Fibroblast of lung (primary cell): ENCODE measurements around the gene MFAP4. TPM values are rescaled to one million over a fixed set of nuclear protein-coding genes. Genes with fewer than 3 reads are reported as not detected.

ENCODE experiments used
- DNase-seq, 2 donors: peaks; one replicate each; pipeline versions ENCODE4 v3.0.0 to v3.0.0-alpha.2; 2010; ENCODE audit warnings: low read depth in 2 of 2
- H2AFZ ChIP-seq: 2 replicates; pipeline ENCODE4 v1.5.1; 2012; ENCODE audit warnings: low read length, control low read depth, inconsistent platforms
- H3K27ac ChIP-seq: 2 replicates; pipeline ENCODE4 v1.5.1; 2011; ENCODE audit warnings: low read length, control low read depth; ENCODE audit not compliant: insufficient read depth
- H3K27me3 ChIP-seq: 2 replicates; pipeline ENCODE4 v1.5.1; 2011; ENCODE audit warnings: mild to moderate bottlenecking, low read length; ENCODE audit not compliant: control insufficient read depth, insufficient read depth
- H3K36me3 ChIP-seq: 2 replicates; pipeline ENCODE4 v1.5.1; 2011; ENCODE audit warnings: low read length; ENCODE audit not compliant: control insufficient read depth, insufficient read depth
- H3K4me1 ChIP-seq: 2 replicates; pipeline ENCODE4 v1.5.1; 2011; ENCODE audit warnings: low read length; ENCODE audit not compliant: control insufficient read depth, insufficient read depth; ENCODE audit errors: extremely low read depth
- H3K4me2 ChIP-seq: 2 replicates; pipeline ENCODE4 v1.5.1; 2011; ENCODE audit warnings: low read length, control low read depth; ENCODE audit not compliant: insufficient read depth; ENCODE audit errors: extremely low read depth
- H3K4me3 ChIP-seq, 4 experiments: fragments of 200-600 bp in 1 of 4; sonication (generic) in 1 of 4; replicated peaks in 1 of 4; 2 replicates each; pipeline ENCODE4 v1.5.1; 2011 to 2016; ENCODE audit warnings: low read length in 4 of 4, low read depth in 3 of 4, mild to moderate bottlenecking in 3 of 4, control low read depth in 2 of 4, inconsistent platforms in 1 of 4, mixed read lengths in 1 of 4; ENCODE audit not compliant: insufficient read depth in 1 of 4; ENCODE audit errors: control extremely low read depth in 1 of 4
- H3K79me2 ChIP-seq: 2 replicates; pipeline ENCODE4 v1.5.1; 2012; ENCODE audit warnings: mild to moderate bottlenecking, low read length, inconsistent platforms; ENCODE audit not compliant: control insufficient read depth, insufficient read depth
- H3K9ac ChIP-seq: 2 replicates; pipeline ENCODE4 v1.5.1; 2011; ENCODE audit warnings: mild to moderate bottlenecking, low read length, control low read depth; ENCODE audit not compliant: insufficient read depth
- H3K9me3 ChIP-seq: 2 replicates; pipeline ENCODE4 v1.5.1; 2012; ENCODE audit warnings: low read depth, low read length; ENCODE audit not compliant: control insufficient read depth, insufficient read depth
- H4K20me1 ChIP-seq: 2 replicates; pipeline ENCODE4 v1.5.1; 2011; ENCODE audit warnings: low read length; ENCODE audit not compliant: control insufficient read depth, insufficient read depth; ENCODE audit errors: extremely low read depth
- CTCF ChIP-seq, 2 donors: IDR thresholded peaks in 1 of 2; conservative IDR thresholded peaks in 1 of 2; 1 replicate in 1 of 2; 2 replicates in 1 of 2; pipeline ENCODE4 v1.5.1; 2011 to 2012; ENCODE audit warnings: low read length in 2 of 2, control low read depth in 1 of 2, inconsistent platforms in 1 of 2, low read depth in 1 of 2, mild to moderate bottlenecking in 1 of 2
- EZH2 ChIP-seq: IDR thresholded peaks from 2 replicates; pipeline ENCODE4 v1.5.1; 2012; ENCODE audit warnings: low read length, control low read depth, mild to moderate bottlenecking; ENCODE audit errors: missing control alignments
- polyA minus RNA-seq: library from RNA; depleted of rRNA, polyadenylated mRNA; stranded (reverse); fragments of >200 nt; gene quantifications from 2 replicates; pipeline ENCODE4 v1.2.3, GENCODE V29; 2011; ENCODE audit warnings: low replicate concordance
- polyA plus RNA-seq, 2 donors: library from polyadenylated mRNA; depleted of rRNA in 1 of 2; stranded (reverse) in 1 of 2; unstranded in 1 of 2; fragments of >200 nt; gene quantifications; 2 replicates each; pipeline ENCODE4 v1.2.1, GENCODE V29; 2011 to 2012; ENCODE audit warnings: missing spikeins in 1 of 2
- total RNA-seq: library from RNA; depleted of rRNA; stranded (reverse); fragments of >200 nt; gene quantifications from 2 replicates; pipeline ENCODE4 v1.2.1, GENCODE V29; 2014

MFAP4 gene, protein sequence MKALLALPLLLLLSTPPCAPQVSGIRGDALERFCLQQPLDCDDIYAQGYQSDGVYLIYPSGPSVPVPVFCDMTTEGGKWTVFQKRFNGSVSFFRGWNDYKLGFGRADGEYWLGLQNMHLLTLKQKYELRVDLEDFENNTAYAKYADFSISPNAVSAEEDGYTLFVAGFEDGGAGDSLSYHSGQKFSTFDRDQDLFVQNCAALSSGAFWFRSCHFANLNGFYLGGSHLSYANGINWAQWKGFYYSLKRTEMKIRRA
- total RNA-seq (81.3 and 137 TPM in 2 replicates), polyA plus RNA-seq (37.8 and 53.3 TPM in 2 replicates), polyA minus RNA-seq (68.3 and 70.7 TPM in 2 replicates)
- 79.0 and 125 TPM in 2 replicates for polyA plus RNA-seq (2012)

DNA sequence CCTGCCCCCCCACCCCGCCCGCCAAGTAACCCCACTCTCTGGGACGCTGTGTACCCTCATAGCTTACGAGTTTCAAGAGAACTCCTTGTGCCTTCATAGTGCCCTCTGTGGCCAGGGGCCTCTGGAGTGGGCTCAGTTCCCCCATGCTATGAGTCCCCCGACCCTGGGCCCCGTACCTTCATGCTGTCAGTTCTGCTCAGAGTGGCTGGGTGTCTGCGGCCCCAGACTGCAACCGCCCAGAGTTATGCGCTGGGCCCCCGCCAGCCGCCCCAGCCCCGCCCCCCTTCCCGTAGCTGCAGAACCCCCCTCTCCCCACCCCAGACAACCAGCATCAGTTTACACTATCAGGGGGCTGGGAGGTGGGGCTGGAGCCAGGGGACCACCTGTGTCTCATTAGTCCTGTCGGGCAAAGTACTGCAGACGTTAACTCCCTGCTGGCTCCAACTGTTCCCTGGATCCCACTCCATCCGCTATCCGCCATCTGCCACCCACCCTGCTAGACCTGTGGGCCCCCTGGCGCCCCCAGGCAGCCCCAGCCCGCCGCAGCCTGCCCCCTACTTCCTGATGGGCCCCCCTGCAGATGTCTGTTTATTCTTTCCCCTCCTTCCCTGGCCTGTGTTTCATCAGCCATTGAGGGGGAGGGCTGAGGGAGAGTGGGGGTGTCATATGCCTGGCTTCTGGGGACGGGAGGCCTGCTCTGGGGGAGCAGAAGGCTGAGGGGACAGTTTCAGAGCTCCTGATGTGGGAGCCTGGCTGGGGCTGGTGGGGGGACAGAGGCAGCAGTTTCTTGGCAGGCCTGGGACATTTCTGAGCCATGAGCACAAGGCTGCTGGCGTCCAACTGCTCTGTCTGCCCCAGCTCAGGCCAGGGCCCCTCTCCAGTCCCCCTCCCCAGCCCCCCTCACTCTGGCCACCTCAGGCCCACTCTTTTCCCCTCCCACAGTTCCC lies at the start of gene MFAP4:
Gene MFAP4, minus strand, starts transcription at position 217 of the 947 bp plus-strand sequence. Its CDS starts 35 bp downstream, at position 182.
- peak within 1 kb of the TSS; percentile 55 for H3K9ac ChIP-seq
- H3K4me1 ChIP-seq: peaks cover 49% of the 10 kb centered on the region

GRCh38 chr17:19433727-19434340 lies 46.8 kb upstream of the MFAP4 start:
- TF ChIP-seq EZH2: no peak
- no peak for TF ChIP-seq CTCF (conservative IDR thresholded peaks at IDR 0.05 in 1 of 2, IDR thresholded peaks at IDR 0.05 in 1 of 2; ENCODE audit: low read depth in 1 of 2, low read length in 2 of 2)

More for the DNA sequence above, at the start of gene MFAP4:
- Histone ChIP-seq H3K27ac (peak within 1 kb of the TSS; percentile 90), H3K27me3 (no peaks in the 10 kb centered on the region), H3K36me3 (peaks cover 19% of the 10 kb centered on the region), H3K4me2 (peak within 1 kb of the TSS; percentile 93), H3K79me2 (no peaks in the 10 kb centered on the region), H3K9me3 (no peaks in the 10 kb centered on the region), H4K20me1 (no peaks in the 10 kb centered on the region), H3K4me3 (peak within 1 kb of the TSS; percentile 24 to 68 (median 52)), H2AFZ (no peak within 1 kb of the TSS)
- TF ChIP-seq CTCF (conservative IDR thresholded peaks at IDR 0.05 in 1 of 2, IDR thresholded peaks at IDR 0.05 in 1 of 2; ENCODE audit: low read depth in 1 of 2, low read length in 2 of 2) (no peak), EZH2 (no peak)
- DNase-seq: peak; percentile 90 to 97

GRCh38 chr17:19433255-19433654 lies 46.3 kb upstream of the MFAP4 start:
- DNase-seq: no peak
- H3K27me3 ChIP-seq: peaks cover 2% of the 10 kb centered on the region
- H3K4me1 ChIP-seq: no peaks in the 10 kb centered on the region
- no peak overlapping the region for H3K27ac ChIP-seq
- no peak overlapping the region for H3K4me2 ChIP-seq
- H3K79me2 ChIP-seq: no peaks in the 10 kb centered on the region
- no peaks in the 10 kb centered on the region for H3K36me3 ChIP-seq
- no peaks in the 10 kb centered on the region for H4K20me1 ChIP-seq
- H3K9me3 ChIP-seq: no peaks in the 10 kb centered on the region
- H3K9ac ChIP-seq: no peak overlapping the region
- TF ChIP-seq EZH2 (no peak), CTCF (conservative IDR thresholded peaks at IDR 0.05 in 1 of 2, IDR thresholded peaks at IDR 0.05 in 1 of 2; ENCODE audit: low read depth in 1 of 2, low read length in 2 of 2) (no peak)
- H3K4me3 ChIP-seq: no peak overlapping the region
- no peak overlapping the region for H2AFZ ChIP-seq

More at GRCh38 chr17:19433727-19434340, 46.8 kb upstream of the MFAP4 start:
- H3K79me2 ChIP-seq: no peaks in the 10 kb centered on the region
- H3K4me2 ChIP-seq: no peak overlapping the region
- H3K4me3 ChIP-seq: no peak overlapping the region
- H3K4me1 ChIP-seq: no peaks in the 10 kb centered on the region
- H3K36me3 ChIP-seq: no peaks in the 10 kb centered on the region
- no peak overlapping the region for H2AFZ ChIP-seq
- no peaks in the 10 kb centered on the region for H4K20me1 ChIP-seq
- H3K27ac ChIP-seq: no peak overlapping the region
- no peaks in the 10 kb centered on the region for H3K9me3 ChIP-seq
- no peak overlapping the region for H3K9ac ChIP-seq
- DNase-seq: no peak
- peaks cover 2% of the 10 kb centered on the region for H3K27me3 ChIP-seq
